NB4 (cell line): ENCODE measurements around the gene RAI14.
"Not testable (repeated sequence)": the region's sequence is repeated elsewhere in the genome, so short reads cannot be mapped to it uniquely, and the experiment has no call there.

ENCODE experiments used
- DNase-seq: peaks from one replicate; pipeline ENCODE4 v3.0.0; 2010; ENCODE audit warnings: low read depth
- H3K4me3 ChIP-seq: one replicate; pipeline ENCODE4 v1.5.1; 2011; ENCODE audit warnings: mild to moderate bottlenecking, low read depth, low read length, moderate library complexity
- MYC ChIP-seq: IDR thresholded peaks from 2 replicates; pipeline ENCODE4 v1.6.1; 2011; ENCODE audit warnings: low read depth, low read length
- POLR2A ChIP-seq: IDR thresholded peaks from 2 replicates; pipeline ENCODE4 v1.6.1; 2011; ENCODE audit warnings: mild to moderate bottlenecking; ENCODE audit not compliant: insufficient read length; ENCODE audit errors: extremely low read depth
- TF ChIP-seq, protein P1 (sequence below): IDR thresholded peaks from one replicate; pipeline ENCODE4 v1.5.1; 2012; ENCODE audit warnings: low read depth, low read length
- TF ChIP-seq, protein P2 (sequence below): IDR thresholded peaks from 2 replicates; pipeline ENCODE4 v1.6.1; 2011; ENCODE audit warnings: low read depth, low read length

The RAI14 gene

GRCh38 chr5:34750206-34750605 is 94.1 kb downstream of the RAI14 start:
- no peak for DNase-seq
- H3K4me3 ChIP-seq, result no peak overlapping the region
- TF ChIP-seq, protein P1, sequence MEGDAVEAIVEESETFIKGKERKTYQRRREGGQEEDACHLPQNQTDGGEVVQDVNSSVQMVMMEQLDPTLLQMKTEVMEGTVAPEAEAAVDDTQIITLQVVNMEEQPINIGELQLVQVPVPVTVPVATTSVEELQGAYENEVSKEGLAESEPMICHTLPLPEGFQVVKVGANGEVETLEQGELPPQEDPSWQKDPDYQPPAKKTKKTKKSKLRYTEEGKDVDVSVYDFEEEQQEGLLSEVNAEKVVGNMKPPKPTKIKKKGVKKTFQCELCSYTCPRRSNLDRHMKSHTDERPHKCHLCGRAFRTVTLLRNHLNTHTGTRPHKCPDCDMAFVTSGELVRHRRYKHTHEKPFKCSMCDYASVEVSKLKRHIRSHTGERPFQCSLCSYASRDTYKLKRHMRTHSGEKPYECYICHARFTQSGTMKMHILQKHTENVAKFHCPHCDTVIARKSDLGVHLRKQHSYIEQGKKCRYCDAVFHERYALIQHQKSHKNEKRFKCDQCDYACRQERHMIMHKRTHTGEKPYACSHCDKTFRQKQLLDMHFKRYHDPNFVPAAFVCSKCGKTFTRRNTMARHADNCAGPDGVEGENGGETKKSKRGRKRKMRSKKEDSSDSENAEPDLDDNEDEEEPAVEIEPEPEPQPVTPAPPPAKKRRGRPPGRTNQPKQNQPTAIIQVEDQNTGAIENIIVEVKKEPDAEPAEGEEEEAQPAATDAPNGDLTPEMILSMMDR, result no peak
- no peak for TF ChIP-seq POLR2A
- no peak for TF ChIP-seq MYC
- TF ChIP-seq, protein P2, sequence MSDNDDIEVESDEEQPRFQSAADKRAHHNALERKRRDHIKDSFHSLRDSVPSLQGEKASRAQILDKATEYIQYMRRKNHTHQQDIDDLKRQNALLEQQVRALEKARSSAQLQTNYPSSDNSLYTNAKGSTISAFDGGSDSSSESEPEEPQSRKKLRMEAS, result no peak

GRCh38 chr5:34751807-34752736 is 95.9 kb downstream of the RAI14 start:
- DNase-seq, result peak; percentile 84

DNA sequence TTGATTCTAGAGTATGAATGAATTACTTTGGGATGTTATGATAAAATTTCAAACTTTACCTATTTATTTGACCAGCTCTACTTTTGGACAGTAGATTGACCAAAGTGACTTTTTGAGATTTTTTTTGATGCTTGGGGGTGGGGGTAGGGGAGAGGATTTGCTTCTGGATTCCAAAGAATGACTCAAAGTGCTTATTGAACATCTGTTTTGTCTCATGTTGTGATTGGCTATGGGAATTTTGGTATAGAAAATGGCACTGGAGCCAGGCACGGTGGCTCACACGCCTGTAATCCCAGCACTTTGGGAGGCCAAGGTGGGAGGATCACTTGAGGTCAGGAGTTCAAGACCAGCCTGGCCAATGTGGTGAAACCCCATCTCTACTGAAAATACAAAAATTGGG is 97.1 kb downstream of the RAI14 start:
- DNase-seq, H3K4me3 ChIP-seq: not testable (repeated sequence)

More at GRCh38 chr5:34751807-34752736, 95.9 kb downstream of the RAI14 start:
- no peak overlapping the region for H3K4me3 ChIP-seq
- 0 out of 2 replicates have a peak, but pooled peaks have one; percentile 13 for TF ChIP-seq MYC
- TF ChIP-seq, protein P1, result no peak

DNA sequence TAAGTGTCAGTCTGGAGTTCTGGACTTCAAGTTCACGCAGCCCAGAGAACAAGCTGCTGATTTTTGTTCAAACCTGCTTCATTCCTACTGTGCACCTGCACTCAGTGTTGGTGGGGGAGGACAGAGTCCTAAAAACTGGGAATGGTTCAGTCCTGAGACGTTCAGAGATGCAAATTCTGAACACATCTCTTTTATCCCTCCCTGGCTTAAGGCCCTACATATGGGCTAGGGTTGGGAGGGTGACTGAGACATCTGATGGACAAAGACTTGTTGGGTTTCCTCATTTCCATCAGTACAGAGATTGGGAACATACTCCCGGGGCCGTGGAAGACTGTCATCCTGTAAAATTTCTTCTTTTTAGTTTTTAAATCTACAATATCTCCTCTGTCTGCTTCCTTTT is 99.8 kb downstream of the RAI14 start:
- no peak for DNase-seq
- no peak overlapping the region for H3K4me3 ChIP-seq
- TF ChIP-seq POLR2A (no peak), MYC (no peak)
- TF ChIP-seq, protein P2, result no peak
- TF ChIP-seq, protein P1, result no peak

GRCh38 chr5:34756781-34757624 is 100.9 kb downstream of the RAI14 start:
- no peak for DNase-seq
- H3K4me3 ChIP-seq, result no peak overlapping the region
- TF ChIP-seq, protein P2, result no peak
- no peak for TF ChIP-seq POLR2A
- TF ChIP-seq, protein P1, result no peak
- no peak for TF ChIP-seq MYC

DNA sequence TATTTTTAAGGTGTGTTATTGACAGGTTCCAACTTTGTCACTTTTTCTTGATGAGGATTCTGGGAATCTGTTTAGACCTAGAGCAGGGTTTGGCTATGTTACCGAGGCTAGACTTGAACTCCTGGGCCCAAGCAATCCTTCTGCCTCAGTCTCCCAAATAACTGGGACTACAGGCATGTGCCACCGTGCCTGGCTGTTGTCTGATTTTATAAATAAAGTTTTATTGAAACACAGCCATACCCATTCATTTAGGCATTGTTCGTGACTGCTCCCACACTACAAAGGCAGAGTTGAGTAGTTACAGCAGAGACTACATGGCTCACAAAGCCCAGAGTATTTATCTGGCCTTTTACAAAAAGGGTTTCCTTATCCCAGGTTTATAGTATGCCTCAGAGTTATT is 102.4 kb downstream of the RAI14 start:
- no peak for DNase-seq
- TF ChIP-seq, protein P2, result no peak
- TF ChIP-seq, protein P1, result no peak
- no peak for TF ChIP-seq MYC
- TF ChIP-seq POLR2A, result no peak
- no peak overlapping the region for H3K4me3 ChIP-seq

GRCh38 chr5:34759213-34759612 is 103.1 kb downstream of the RAI14 start:
- H3K4me3 ChIP-seq, result not testable (repeated sequence)
- peak; percentile 41 for DNase-seq
